Thyroid gland (tissue), 4 donors: ENCODE data around the gene SLC5A12. TPM values are rescaled to one million over a fixed set of nuclear protein-coding genes. Genes with fewer than 3 reads are reported as not detected.

Experiments used
- DNase-seq, 2 donors: peaks; one replicate each; pipeline ENCODE4 v3.0.0-alpha.2; 2019
- H3K27ac ChIP-seq, 3 donors: fragments of 200-600 bp; sonication (generic); 1 replicate in 2 of 3; 2 replicates in 1 of 3; pipeline ENCODE4 v1.5.1; 2016 to 2019; ENCODE audit warnings: mild to moderate bottlenecking in 1 of 3, moderate library complexity in 1 of 3
- H3K27me3 ChIP-seq: fragments of 200-600 bp; sonication (generic); one replicate; pipeline ENCODE4 v1.5.1; 2019
- H3K36me3 ChIP-seq, 2 donors: fragments of 200-600 bp; sonication (generic); one replicate each; pipeline ENCODE4 v1.5.1; 2016 to 2019
- H3K4me1 ChIP-seq, 2 donors: fragments of 200-600 bp; sonication (generic); one replicate each; pipeline ENCODE4 v1.5.1; 2017 to 2019
- H3K4me3 ChIP-seq, 3 donors: fragments of 200-600 bp; sonication (generic); replicated peaks in 1 of 3; 1 replicate in 2 of 3; 2 replicates in 1 of 3; pipeline ENCODE4 v1.5.1; 2016; ENCODE audit warnings: mild to moderate bottlenecking in 1 of 3
- H3K9me3 ChIP-seq: fragments of 200-600 bp; sonication (generic); one replicate; pipeline ENCODE4 v1.5.1; 2017
- CTCF ChIP-seq, 6 experiments: fragments of 200-600 bp in 3 of 6; fragments of 450-650 bp in 3 of 6; sonication (generic) in 3 of 6; IDR thresholded peaks; one replicate each; pipeline ENCODE4 v1.5.1; 2016 to 2019; ENCODE audit warnings: antibody characterized with exemption in 6 of 6, mild to moderate bottlenecking in 2 of 6, inconsistent platforms in 1 of 6, moderate library complexity in 1 of 6
- POLR2A ChIP-seq, 2 donors: fragments of 450-650 bp; IDR thresholded peaks; one replicate each; pipeline ENCODE4 v1.6.1; 2017; ENCODE audit warnings: antibody characterized with exemption in 2 of 2, mild to moderate bottlenecking in 2 of 2, moderate library complexity in 1 of 2
- WGBS, 2 donors: methylation state at CpG; one replicate each; pipeline ENCODE4 v1.1.5; 2017; 5-methylcytosine and 5-hydroxymethylcytosine counted together
- intact Hi-C: fragments of 100-400 bp; cut with DNase I; formaldehyde crosslinking; loops from one replicate; pipeline ENCODE4 v1.15.1; 2023
- total RNA-seq, 4 donors: library from RNA; depleted of rRNA; stranded (reverse); fragments of >200 nt; gene quantifications; one replicate each; pipeline ENCODE4 v1.2.3, GENCODE V29; 2016

SLC5A12 gene
- total RNA-seq, 4 donors from 2014 or later, result not detected

GRCh38 chr11:26688701-26689100 lies 33.2 kb downstream of the SLC5A12 start:
- WGBS, 2 donors, result 85 to 93% methylated on average over 4 of the region's 4 CpGs

GRCh38 chr11:26687351-26687750 lies 34.5 kb downstream of the SLC5A12 start:
- 75 to 88% methylated on average over 1 of the region's 1 CpG for WGBS, 2 donors
- Histone ChIP-seq H3K27ac (no peak overlapping the region), H3K4me3 (no peak overlapping the region), H3K9me3 (no peaks in the 10 kb centered on the region), H3K27me3 (no peaks in the 10 kb centered on the region), H3K4me1 (no peaks in the 10 kb centered on the region), H3K36me3 (no peaks in the 10 kb centered on the region)
- TF ChIP-seq CTCF (IDR thresholded peaks at IDR 0.05), result no peak
- TF ChIP-seq POLR2A (IDR thresholded peaks at IDR 0.05), result no peak
- no peak for DNase-seq
- intact Hi-C loops, result no loop called here

More at GRCh38 chr11:26688701-26689100, 33.2 kb downstream of the SLC5A12 start:
- H3K4me1 ChIP-seq, result no peaks in the 10 kb centered on the region
- no peaks in the 10 kb centered on the region for H3K27me3 ChIP-seq
- H3K9me3 ChIP-seq, result no peaks in the 10 kb centered on the region
- H3K27ac ChIP-seq, result no peak overlapping the region
- DNase-seq, result no peak
- no peak overlapping the region for H3K4me3 ChIP-seq
- H3K36me3 ChIP-seq, result no peaks in the 10 kb centered on the region
- TF ChIP-seq POLR2A (IDR thresholded peaks at IDR 0.05) (no peak), CTCF (IDR thresholded peaks at IDR 0.05) (no peak)
- intact Hi-C loops, result no loop called here

- DNase-seq, result no peak
- Histone ChIP-seq H3K9me3 (no peaks in the 10 kb centered on the region), H3K4me1 (no peaks in the 10 kb centered on the region), H3K27me3 (no peaks in the 10 kb centered on the region), H3K27ac (no peak overlapping the region), H3K36me3 (no peaks in the 10 kb centered on the region), H3K4me3 (no peak overlapping the region)
- no peak for TF ChIP-seq CTCF (IDR thresholded peaks at IDR 0.05)
- no peak for TF ChIP-seq POLR2A (IDR thresholded peaks at IDR 0.05)
- intact Hi-C loops, result no loop called here
Observed at GRCh38 chr11:26677566-26677965, 44.3 kb downstream of the SLC5A12 start.

- Histone ChIP-seq H3K4me1 (no peaks in the 10 kb centered on the region), H3K27ac (no peak overlapping the region), H3K27me3 (no peaks in the 10 kb centered on the region), H3K4me3 (no peak overlapping the region), H3K36me3 (no peaks in the 10 kb centered on the region), H3K9me3 (no peaks in the 10 kb centered on the region)
- 73 to 84% methylated on average over 2 of the region's 2 CpGs for WGBS, 2 donors
- intact Hi-C loops, result no loop called here
- no peak for TF ChIP-seq POLR2A (IDR thresholded peaks at IDR 0.05)
- no peak for TF ChIP-seq CTCF (IDR thresholded peaks at IDR 0.05)
- no peak for DNase-seq
Observed at GRCh38 chr11:26676641-26677040, 45.2 kb downstream of the SLC5A12 start.

GRCh38 chr11:26675233-26675928 lies 46.5 kb downstream of the SLC5A12 start:
- intact Hi-C loops, result no loop called here
- TF ChIP-seq CTCF (IDR thresholded peaks at IDR 0.05) (no peak), POLR2A (IDR thresholded peaks at IDR 0.05) (no peak)
- Histone ChIP-seq H3K36me3 (no peaks in the 10 kb centered on the region), H3K27ac (no peak overlapping the region), H3K4me3 (no peak overlapping the region), H3K27me3 (no peaks in the 10 kb centered on the region), H3K9me3 (no peaks in the 10 kb centered on the region), H3K4me1 (no peaks in the 10 kb centered on the region)
- 82 to 91% methylated on average over 2 of the region's 2 CpGs for WGBS, 2 donors
- no peak for DNase-seq
